HG03064 (cell line): Measurements from ENCODE around the gene CIPC.

ENCODE experiments used
- ATAC-seq: cut with Tn5 transposase; IDR thresholded peaks from one replicate; pipeline ENCODE4 v1.9.1; 2021; ENCODE audit warnings: low read depth; ENCODE audit not compliant: unreplicated experiment

Gene CIPC

DNA sequence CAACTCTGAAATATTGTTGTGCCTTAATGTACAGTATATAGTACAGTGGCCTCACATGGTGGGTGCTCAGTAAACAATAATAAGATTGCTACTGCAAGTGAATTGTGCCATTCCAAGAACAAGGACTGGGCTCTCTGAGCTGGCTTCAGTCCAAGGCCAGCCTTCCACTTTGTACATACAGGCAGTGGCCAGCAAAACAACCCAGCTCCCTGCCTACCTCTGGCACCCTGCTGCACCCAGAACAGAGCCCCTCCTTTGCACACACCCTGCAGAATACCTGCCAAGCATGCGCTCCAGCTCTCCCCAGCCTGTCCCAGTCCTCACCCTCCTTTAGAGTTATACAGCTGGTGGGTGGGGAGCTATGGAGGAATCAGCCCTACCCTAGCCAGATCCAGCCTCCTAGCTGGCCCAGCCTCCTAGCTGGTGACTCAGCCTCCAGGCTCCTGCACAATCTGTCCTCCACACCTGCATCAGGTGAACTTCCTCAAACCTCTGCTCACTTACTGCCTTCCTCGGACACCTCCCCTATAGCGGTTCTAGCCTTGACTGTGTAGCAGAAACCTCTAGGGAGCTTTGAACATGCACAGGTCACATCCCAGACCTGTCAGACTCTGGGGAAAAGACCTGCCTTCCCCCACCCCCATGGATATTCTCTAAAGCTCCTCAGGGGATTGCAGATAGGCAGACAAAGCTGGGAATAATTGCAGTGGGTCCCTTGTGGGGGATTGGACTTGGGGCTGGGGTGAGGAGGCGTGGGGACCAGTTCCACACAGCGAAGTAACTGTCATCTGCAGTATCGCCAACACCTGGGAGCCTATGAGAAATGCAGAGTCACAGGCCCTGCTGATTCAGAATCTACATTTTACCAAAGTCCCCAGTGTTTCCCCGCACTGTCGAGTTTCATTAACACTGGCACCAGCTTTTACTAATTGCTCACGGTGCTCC is 25.6 kb downstream of the CIPC start:
- ATAC-seq, result no peak

DNA sequence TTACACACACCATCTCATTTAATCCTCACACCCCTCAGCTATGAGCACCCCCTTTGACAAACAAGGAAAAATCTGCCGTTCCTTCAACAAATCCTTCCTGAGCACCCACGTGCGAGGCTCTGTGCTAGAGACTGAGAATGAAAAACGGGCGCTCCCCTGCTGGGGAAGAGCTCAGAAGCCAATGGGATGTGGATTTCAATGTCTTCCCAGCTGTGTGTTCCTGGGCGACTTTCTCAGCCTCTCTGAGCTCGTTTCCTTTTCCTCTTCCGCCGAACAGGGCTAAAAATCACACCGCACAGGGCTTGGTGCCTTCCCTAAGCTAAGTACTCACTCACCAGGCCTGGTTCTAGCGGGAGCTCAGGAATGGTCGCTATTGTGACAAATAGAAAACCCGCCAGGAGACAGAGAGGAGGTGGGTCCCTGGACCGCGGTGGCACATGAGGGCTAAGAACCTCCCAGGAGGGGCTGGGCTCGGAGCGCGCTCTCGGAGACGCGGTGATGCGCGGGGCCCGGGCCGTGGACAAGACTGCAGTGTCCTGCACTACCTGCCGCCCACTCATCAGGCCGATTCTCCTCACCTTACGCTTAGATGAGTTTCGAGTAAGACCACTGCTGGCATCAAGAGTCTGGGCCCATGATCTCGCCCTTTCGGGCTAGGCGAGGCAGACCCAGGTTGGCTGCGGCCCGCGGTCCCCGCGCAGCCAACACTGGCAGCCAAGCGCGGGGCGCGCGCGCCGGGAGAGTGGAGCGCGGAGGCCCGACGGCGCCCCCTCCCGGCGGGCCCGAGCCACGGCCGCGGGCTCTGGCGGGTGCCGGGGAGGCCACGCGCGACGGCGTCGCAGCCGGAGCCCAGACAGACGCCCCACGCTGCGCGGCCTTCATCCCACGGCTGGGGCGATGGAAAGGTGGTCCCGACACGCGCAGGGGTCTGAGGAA is 26.6 kb downstream of the CIPC start:
- ATAC-seq, result no peak

GRCh38 chr14:77125281-77125801 is 27.3 kb downstream of the CIPC start:
- no peak for ATAC-seq

- no peak for ATAC-seq
Measured at GRCh38 chr14:77125823-77126325, 27.8 kb downstream of the CIPC start.

GRCh38 chr14:77126461-77126990 is 28.5 kb downstream of the CIPC start:
- no peak for ATAC-seq

DNA sequence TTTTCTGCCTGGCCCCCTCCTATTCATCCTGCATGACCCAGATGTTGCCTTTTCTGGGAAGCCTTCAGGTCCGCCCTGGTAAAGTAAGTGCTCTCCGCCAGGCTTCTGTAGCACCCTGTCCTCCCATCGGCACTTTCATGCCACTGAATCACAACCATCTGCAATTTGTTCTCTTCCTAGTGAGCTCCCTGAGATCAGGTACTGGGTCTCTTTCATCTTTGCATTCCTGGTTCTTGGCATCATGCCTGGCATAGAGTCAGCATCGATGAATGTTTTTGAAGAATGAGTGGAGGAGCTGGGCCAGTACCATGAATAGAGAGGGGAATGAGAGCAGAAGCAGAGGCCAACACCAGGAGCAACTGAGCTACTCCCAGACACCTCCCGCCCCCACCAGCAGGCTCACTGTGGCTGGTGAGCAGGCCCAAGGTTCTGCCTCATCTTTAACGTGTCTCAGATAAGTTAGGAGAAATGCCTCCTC is 30.4 kb downstream of the CIPC start:
- ATAC-seq, result no peak

DNA sequence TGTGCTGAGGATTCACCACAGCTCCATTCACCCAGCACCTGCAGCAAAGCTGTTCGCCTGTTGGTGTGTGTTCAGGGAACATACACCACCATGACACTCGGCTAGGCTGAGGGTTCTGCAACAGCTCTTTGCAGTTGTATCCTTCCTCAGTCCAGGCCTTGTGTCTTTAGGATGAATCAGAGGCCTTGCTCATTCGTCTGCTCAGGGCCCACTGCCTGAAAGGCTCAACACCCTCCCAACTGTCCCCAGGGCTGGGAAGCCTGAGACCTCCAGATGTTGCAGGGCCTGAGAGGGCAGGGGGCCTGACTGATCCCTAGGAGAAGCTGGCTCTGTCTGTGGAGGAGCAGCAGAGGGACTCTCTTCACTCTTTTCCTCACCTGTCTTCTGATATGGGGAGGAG is 32.3 kb downstream of the CIPC start:
- ATAC-seq, result no peak

- ATAC-seq, result no peak
Measured at GRCh38 chr14:77131206-77131605, 33.1 kb downstream of the CIPC start.

DNA sequence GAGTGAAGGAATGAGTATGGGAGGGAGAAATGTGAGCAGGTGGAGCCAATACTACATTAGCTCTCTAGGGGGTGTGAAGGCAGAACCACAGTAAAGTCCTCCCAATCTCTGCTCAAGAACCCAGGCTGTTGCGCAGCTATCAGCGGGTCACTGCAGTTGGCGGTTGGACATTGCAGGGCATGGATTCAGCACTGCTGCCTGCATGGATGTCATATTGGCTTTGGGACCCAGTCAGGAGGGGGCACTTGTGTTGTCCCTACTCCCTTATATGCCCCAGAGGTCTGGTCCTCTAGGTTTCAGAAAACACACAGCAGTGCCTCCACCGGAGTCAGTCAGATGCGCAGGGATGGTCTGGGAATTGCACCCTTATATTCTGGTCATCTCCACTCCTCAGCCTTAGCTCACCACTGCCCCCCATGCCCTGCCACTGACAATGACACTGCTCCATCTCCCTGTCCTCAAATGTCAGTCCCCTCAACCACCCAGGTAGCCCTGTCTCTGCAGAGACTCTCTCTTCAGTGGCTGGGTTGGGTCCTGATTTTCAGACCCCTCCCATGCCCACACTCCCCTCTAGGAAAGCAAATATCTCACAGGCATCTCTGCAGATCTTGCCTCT is 33.9 kb downstream of the CIPC start:
- no peak for ATAC-seq

- ATAC-seq, result no peak
Measured at GRCh38 chr14:77133720-77134338, 35.8 kb downstream of the CIPC start.

- ATAC-seq, result no peak
Measured at GRCh38 chr14:77139022-77139421, 41.0 kb downstream of the CIPC start.

DNA sequence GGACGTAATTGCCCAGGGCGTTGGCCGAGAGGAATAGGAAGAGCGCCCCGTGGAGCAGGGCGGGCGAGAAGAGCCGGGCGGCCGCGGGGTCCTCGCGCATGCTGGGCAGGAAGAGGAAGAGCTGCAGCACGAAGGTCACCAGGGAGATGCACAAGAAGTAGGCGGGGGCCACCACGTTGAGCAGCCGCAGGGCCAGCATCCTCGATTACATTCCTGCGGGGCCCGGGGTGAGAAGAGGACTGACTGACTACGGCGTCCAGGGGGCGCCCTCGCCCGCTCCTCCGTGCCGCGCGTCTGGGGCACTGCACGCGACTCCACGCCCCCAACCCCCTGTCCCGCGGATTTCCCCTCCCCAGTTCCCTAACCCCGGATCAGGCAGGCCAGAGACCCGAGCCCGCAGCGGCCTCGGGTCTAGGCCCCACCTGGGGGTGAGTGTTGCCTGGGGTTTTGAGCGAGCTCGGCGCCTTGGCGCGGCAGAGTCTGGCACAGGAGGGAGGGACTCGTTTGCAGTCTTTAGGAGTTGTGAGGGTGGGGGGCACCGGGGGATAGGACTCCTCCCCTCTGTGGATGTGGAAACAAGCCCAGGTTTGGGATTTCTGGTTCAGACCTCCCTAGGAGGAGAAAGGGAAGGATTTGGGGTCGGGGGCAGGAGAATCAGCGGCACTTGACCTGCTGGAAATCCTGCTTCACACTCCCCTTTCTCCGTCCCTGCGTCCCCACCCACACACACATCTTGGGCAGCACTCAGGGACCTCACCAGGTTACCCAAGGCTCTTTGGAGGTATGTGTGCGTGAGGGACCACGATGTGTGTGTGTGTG is 41.7 kb downstream of the CIPC start:
- no peak for ATAC-seq

- no peak for ATAC-seq
Measured at GRCh38 chr14:77140359-77141213, 42.5 kb downstream of the CIPC start.

DNA sequence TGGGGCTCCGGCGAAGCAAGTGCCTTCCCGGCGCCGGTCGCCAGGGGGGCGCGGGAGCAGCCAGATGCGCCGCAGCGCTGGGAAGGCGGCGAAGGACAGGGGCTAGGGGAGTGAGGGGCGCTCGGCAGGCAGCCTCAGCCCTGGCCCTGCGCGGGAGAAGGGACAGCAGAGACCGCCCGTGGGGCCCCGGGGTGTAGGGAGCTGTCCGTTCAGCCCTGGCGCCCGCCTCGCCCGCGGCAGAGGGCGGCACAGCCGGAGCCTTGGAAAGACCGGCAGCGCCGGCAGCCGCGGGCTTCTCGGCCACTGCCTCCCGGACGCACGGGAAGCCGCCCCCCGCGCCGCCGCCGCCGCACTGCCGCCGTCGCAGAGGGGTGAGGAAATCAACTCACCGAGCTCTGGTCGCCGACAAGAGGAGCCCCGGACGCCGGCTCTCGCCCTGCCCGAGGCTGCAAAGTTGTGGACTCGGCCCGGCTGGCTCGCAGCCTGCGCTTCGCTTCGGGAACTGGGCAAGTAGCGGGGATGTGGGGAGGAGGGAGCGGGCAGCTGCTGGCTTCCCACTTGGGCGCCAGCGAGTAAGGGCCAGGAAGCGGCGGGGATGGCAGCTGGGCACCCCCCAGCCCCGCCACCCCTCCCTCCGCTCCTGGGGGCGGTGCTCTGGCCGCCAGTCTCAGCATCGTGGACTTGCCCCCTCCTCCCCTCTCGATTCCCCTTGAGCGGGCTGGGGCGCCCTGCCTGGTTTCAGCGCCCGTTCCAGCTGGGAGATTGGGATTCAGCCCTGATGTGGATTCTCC is 43.4 kb downstream of the CIPC start, which contains the start of gene ZDHHC22:
ZDHHC22 (minus strand) TSS at position 578 of the 791 bp plus-strand sequence. CDS start 2,053 bp downstream, outside the sequence.
- no peak for ATAC-seq

DNA sequence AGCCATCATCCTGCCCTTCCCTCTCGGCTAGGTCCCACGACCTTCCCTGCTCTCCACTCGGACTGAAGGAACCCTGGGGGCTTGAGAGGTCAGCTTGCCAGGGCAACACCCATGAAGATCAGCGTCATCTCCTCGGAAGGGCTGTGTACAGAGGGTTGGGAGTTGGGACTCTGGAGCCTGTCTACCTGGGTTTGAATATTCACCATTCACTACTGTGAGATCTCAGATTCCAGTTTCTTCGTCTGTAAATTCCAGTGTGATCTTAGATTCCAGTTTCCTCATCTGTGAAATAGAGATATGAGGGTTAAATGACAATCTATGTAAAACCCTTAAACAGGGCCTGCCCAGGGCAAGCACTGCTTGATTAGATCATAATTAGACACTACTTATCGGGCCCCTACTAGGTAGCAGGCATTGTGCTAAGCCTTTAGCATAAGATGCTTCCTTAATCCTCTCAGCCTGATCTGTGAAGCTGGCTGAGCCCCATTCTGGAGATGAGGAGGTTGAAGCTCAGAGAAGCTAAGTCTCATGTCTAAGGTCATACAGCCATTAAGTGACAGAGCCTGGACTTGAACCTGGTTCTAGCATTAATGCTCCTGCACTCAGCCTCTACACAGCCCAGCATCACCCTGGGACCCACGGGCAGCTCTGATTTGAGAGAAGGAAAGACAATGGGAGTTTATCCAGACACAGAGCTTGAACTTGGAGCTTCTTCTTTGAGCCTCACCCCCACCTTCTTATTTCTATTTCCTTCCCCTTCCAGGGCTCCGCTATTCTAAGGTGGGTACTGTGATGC is 44.1 kb downstream of the CIPC start:
- ATAC-seq, result no peak

DNA sequence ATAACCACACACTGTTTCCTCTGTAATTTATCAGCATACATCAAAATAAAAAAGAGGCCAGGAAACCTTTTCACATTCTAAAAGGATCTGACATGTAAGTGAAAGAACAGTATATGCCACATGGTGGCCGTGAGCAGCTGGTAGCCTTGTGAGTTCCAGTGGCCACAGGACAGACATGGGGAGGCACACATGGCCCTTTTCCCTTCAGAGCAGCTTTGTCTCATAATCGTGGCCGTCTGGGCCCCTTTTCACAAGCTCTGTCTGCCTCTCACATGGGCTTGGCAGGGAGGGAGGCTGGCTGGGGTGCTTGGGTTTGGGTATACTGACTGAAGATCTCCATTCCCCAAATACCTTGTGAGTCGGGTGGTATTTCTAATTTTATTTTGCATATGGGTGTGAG is 45.0 kb downstream of the CIPC start:
- no peak for ATAC-seq
